Measurements from ENCODE around the gene FAM53B. TPM values are rescaled to one million over a fixed set of nuclear protein-coding genes. Genes with fewer than 3 reads are reported as not detected.

Gene FAM53B
- polyA plus RNA-seq, 1 donor, result 21.3 TPM

DNA sequence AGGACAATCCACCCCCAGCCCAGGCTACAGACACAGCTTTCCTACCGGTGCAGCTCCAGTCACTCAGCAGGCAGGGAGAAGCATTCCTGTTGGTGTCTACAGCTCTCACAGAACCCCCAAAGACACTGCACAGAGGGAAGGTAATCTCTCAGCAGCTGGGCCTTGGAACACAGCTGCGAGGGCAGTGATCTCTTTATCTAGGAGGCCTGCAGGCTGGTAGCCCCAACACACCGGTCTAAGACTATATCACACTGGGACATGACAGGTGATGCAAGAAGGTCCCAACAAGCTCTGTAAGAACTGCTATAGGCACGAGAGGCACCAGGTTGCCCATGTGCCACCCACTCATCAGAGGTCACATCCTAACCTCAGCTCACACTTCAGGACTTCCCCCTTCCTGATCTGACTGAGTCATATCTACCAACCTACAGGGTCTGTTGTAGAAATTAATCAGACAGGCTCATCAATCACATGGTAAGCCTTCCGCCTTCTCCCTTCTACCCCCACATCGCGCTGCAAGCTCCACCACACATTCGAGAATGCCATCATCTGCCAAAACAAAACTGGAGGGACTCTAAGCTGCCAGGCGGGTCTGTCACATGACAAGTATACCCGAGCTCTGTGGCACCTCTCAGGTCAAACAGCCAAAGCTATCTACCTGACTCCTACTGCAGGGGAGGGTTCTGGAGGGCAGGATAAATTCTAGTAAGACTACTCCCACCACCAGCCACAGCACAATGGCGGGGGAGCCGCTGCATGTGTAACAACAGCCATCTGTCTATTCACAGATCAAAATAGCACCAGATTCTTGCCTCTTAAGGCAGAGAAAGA lies 26.1 kb downstream of the FAM53B start:
- Histone ChIP-seq H3K36me3 (ENCODE audit: control insufficient read depth, insufficient read depth, low read length) (peaks cover 7% of the 10 kb centered on the region), H3K4me3 (ENCODE audit: low read length) (no peak overlapping the region), H3K9me3 (ENCODE audit: control insufficient read depth, low read depth, low read length) (no peaks in the 10 kb centered on the region), H3K27me3 (ENCODE audit: control insufficient read depth, insufficient read depth, low read length) (no peaks in the 10 kb centered on the region), H3K27ac (ENCODE audit: low read length) (peak overlapping the region; percentile 54), H3K4me1 (ENCODE audit: control insufficient read depth, insufficient read depth, low read length) (peaks cover 63% of the 10 kb centered on the region)
- no CpG with 5 or more reads among the region's 12 CpGs for WGBS (ENCODE audit: insufficient coverage, low lambda C conversion rate)
- peak in 1 of 2 donors; percentile 47 for DNase-seq

DNA sequence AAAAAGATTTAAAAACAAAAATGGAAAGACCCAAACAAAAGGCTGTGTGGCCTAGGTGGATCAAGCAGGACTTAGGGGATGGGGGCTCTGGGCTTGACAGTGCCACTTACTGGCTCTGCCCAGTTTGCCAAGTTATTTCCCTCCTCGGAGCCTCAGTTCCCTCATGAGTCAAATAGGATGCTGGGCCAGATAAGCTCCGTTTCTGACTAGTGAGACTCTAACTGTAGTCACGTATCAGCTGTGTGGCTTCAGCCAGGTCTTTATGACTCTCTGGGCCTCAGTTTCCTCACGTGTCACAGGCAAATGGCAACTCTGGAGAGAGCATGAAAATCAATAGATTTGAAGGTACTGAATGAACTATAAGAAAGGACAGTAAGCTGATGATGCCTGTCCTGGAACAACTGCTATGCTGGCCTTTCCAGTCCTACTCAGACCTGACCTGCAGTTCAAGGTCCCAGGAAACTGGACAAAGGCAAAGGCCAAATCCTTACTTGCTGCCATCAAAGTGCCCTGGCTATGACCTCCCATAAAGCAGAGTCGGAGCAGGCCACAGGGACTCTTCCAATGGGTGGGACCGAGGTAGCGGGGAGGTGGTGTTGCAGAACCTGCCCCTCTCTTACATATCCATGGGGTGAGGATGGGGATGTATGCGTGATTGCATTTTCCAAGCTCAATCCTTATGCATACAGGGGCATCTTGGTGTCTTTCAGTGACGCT lies 27.0 kb downstream of the FAM53B start:
- H3K4me1 ChIP-seq (ENCODE audit: control insufficient read depth, insufficient read depth, low read length), result peaks cover 61% of the 10 kb centered on the region
- no peak overlapping the region for H3K4me3 ChIP-seq (ENCODE audit: low read length)
- no peak for DNase-seq
- H3K9me3 ChIP-seq (ENCODE audit: control insufficient read depth, low read depth, low read length), result no peaks in the 10 kb centered on the region
- H3K36me3 ChIP-seq (ENCODE audit: control insufficient read depth, insufficient read depth, low read length), result peaks cover 6% of the 10 kb centered on the region
- H3K27ac ChIP-seq (ENCODE audit: low read length), result no peak overlapping the region
- no CpG with 5 or more reads among the region's 9 CpGs for WGBS (ENCODE audit: insufficient coverage, low lambda C conversion rate)
- H3K27me3 ChIP-seq (ENCODE audit: control insufficient read depth, insufficient read depth, low read length), result no peaks in the 10 kb centered on the region

DNA sequence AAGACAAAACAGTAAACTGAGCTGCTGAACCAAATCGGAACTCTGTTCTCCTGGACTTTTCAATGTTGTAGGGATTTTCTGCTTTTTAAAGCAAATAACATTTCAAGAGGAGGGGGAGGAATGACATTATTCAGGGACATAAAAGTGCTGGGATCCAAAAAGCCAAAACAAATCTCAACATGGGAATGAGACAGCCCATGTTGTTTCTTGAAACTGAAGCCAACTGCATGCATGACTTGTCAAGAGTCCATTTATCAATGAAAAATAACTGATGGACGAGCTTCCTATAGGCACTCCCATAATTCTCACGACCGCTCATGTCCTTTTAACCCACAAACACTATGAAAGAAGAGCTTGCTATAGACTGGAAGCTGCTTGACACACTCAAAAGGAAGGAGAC lies 27.8 kb downstream of the FAM53B start:
- Histone ChIP-seq H3K4me1 (ENCODE audit: control insufficient read depth, insufficient read depth, low read length) (peaks cover 58% of the 10 kb centered on the region), H3K27me3 (ENCODE audit: control insufficient read depth, insufficient read depth, low read length) (no peaks in the 10 kb centered on the region), H3K36me3 (ENCODE audit: control insufficient read depth, insufficient read depth, low read length) (peaks cover 6% of the 10 kb centered on the region), H3K9me3 (ENCODE audit: control insufficient read depth, low read depth, low read length) (no peaks in the 10 kb centered on the region), H3K27ac (ENCODE audit: low read length) (no peak overlapping the region), H3K4me3 (ENCODE audit: low read length) (no peak overlapping the region)
- WGBS (ENCODE audit: insufficient coverage, low lambda C conversion rate), result 83% methylated on average over 1 of the region's 4 CpGs
- no peak for DNase-seq

DNA sequence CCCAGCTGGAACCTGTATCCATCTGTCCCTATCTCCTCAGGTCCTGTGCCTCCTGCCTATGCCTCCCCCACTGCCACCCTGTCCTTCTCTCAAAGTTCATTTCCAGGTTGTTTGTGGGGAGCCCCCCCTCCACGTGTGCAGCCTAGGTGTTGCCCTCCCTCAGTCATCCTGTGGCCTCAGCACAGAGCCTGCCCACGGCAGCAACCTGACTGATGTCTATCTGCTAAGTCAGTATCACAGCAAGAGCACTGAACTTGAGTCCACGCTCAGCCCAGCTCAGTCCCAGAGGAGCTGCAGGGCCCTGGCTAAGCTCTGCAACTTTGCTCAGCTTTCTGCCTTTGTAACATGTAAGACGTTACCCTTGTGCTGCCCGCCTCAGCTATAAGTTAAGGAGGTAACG lies 28.7 kb downstream of the FAM53B start:
- Histone ChIP-seq H3K4me1 (ENCODE audit: control insufficient read depth, insufficient read depth, low read length) (peaks cover 52% of the 10 kb centered on the region), H3K4me3 (ENCODE audit: low read length) (no peak overlapping the region), H3K27ac (ENCODE audit: low read length) (no peak overlapping the region), H3K9me3 (ENCODE audit: control insufficient read depth, low read depth, low read length) (no peaks in the 10 kb centered on the region), H3K36me3 (ENCODE audit: control insufficient read depth, insufficient read depth, low read length) (peaks cover 6% of the 10 kb centered on the region), H3K27me3 (ENCODE audit: control insufficient read depth, insufficient read depth, low read length) (no peaks in the 10 kb centered on the region)
- WGBS (ENCODE audit: insufficient coverage, low lambda C conversion rate), result no CpG with 5 or more reads among the region's 6 CpGs
- DNase-seq, result peak in 1 of 2 donors; percentile 52

DNA sequence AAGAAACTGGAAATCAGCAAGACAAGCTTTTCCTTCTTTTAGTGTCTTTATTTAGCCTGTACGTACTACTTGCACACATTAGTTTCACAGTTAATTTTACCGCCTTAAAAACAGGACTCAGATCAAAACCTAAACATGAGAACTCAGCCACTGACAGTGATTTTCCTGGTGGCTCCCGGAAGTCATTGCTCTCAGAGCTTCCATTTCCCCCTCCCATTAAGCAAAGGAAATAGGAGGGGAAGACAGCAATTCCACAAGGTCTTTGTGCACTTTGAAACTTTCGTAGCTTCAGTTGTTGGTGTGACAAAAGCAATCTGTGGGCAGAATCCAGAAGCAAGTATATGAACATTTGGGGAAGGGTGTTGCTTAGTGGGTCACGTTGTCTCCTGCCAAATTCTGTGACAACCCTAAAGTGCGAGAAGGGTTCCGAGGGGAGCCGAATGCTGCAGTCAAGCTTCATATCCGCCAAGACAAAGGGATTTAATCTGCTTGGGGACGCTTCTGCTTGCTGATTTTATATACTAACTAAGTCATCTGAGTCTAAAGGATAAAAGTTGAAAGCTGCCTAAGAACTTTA lies 30.4 kb downstream of the FAM53B start:
- WGBS (ENCODE audit: insufficient coverage, low lambda C conversion rate), result no CpG with 5 or more reads among the region's 10 CpGs
- H3K27me3 ChIP-seq (ENCODE audit: control insufficient read depth, insufficient read depth, low read length), result no peaks in the 10 kb centered on the region
- H3K9me3 ChIP-seq (ENCODE audit: control insufficient read depth, low read depth, low read length), result no peaks in the 10 kb centered on the region
- H3K36me3 ChIP-seq (ENCODE audit: control insufficient read depth, insufficient read depth, low read length), result peaks cover 6% of the 10 kb centered on the region
- no peak overlapping the region for H3K4me3 ChIP-seq (ENCODE audit: low read length)
- DNase-seq, result no peak
- H3K27ac ChIP-seq (ENCODE audit: low read length), result peak overlapping the region; percentile 26
- peaks cover 56% of the 10 kb centered on the region for H3K4me1 ChIP-seq (ENCODE audit: control insufficient read depth, insufficient read depth, low read length)

GRCh38 chr10:124712704-124713407 lies 31.3 kb downstream of the FAM53B start:
- Histone ChIP-seq H3K4me3 (ENCODE audit: low read length) (no peak overlapping the region), H3K27me3 (ENCODE audit: control insufficient read depth, insufficient read depth, low read length) (no peaks in the 10 kb centered on the region), H3K27ac (ENCODE audit: low read length) (no peak overlapping the region), H3K4me1 (ENCODE audit: control insufficient read depth, insufficient read depth, low read length) (peaks cover 55% of the 10 kb centered on the region), H3K9me3 (ENCODE audit: control insufficient read depth, low read depth, low read length) (no peaks in the 10 kb centered on the region), H3K36me3 (ENCODE audit: control insufficient read depth, insufficient read depth, low read length) (peaks cover 6% of the 10 kb centered on the region)
- no CpG with 5 or more reads among the region's 5 CpGs for WGBS (ENCODE audit: insufficient coverage, low lambda C conversion rate)
- no peak for DNase-seq

GRCh38 chr10:124711145-124711544 lies 33.0 kb downstream of the FAM53B start:
- no peak for DNase-seq
- Histone ChIP-seq H3K4me3 (ENCODE audit: low read length) (no peak overlapping the region), H3K9me3 (ENCODE audit: control insufficient read depth, low read depth, low read length) (no peaks in the 10 kb centered on the region), H3K27ac (ENCODE audit: low read length) (no peak overlapping the region), H3K4me1 (ENCODE audit: control insufficient read depth, insufficient read depth, low read length) (peaks cover 61% of the 10 kb centered on the region), H3K36me3 (ENCODE audit: control insufficient read depth, insufficient read depth, low read length) (peaks cover 11% of the 10 kb centered on the region), H3K27me3 (ENCODE audit: control insufficient read depth, insufficient read depth, low read length) (no peaks in the 10 kb centered on the region)
- no CpG with 5 or more reads among the region's 7 CpGs for WGBS (ENCODE audit: insufficient coverage, low lambda C conversion rate)

GRCh38 chr10:124710266-124710881 lies 33.8 kb downstream of the FAM53B start:
- 100% methylated on average over 1 of the region's 14 CpGs for WGBS (ENCODE audit: insufficient coverage, low lambda C conversion rate)
- no peaks in the 10 kb centered on the region for H3K27me3 ChIP-seq (ENCODE audit: control insufficient read depth, insufficient read depth, low read length)
- H3K27ac ChIP-seq (ENCODE audit: low read length), result peak overlapping the region; percentile 85
- peaks cover 16% of the 10 kb centered on the region for H3K36me3 ChIP-seq (ENCODE audit: control insufficient read depth, insufficient read depth, low read length)
- H3K4me1 ChIP-seq (ENCODE audit: control insufficient read depth, insufficient read depth, low read length), result peaks cover 61% of the 10 kb centered on the region
- no peak for DNase-seq
- H3K4me3 ChIP-seq (ENCODE audit: low read length), result no peak overlapping the region
- H3K9me3 ChIP-seq (ENCODE audit: control insufficient read depth, low read depth, low read length), result no peaks in the 10 kb centered on the region

- Histone ChIP-seq H3K27ac (ENCODE audit: low read length) (peak overlapping the region; percentile 85), H3K4me3 (ENCODE audit: low read length) (no peak overlapping the region), H3K4me1 (ENCODE audit: control insufficient read depth, insufficient read depth, low read length) (peaks cover 58% of the 10 kb centered on the region), H3K27me3 (ENCODE audit: control insufficient read depth, insufficient read depth, low read length) (no peaks in the 10 kb centered on the region), H3K9me3 (ENCODE audit: control insufficient read depth, low read depth, low read length) (no peaks in the 10 kb centered on the region), H3K36me3 (ENCODE audit: control insufficient read depth, insufficient read depth, low read length) (peaks cover 21% of the 10 kb centered on the region)
- DNase-seq, result no peak
- 92% methylated on average over 2 of the region's 10 CpGs for WGBS (ENCODE audit: insufficient coverage, low lambda C conversion rate)
Observed at GRCh38 chr10:124709861-124710260, 34.3 kb downstream of the FAM53B start.
